Right forelimb (tissue), 1 donor: ENCODE data around the gene FMNL1.
"Not testable (repeated sequence)": the region's sequence is repeated elsewhere in the genome, so short reads cannot be mapped to it uniquely, and the experiment has no call there.

Source experiments
- DNase-seq: peaks from one replicate; pipeline ENCODE4 v3.0.0-alpha.2; 2018

The FMNL1 gene

DNA sequence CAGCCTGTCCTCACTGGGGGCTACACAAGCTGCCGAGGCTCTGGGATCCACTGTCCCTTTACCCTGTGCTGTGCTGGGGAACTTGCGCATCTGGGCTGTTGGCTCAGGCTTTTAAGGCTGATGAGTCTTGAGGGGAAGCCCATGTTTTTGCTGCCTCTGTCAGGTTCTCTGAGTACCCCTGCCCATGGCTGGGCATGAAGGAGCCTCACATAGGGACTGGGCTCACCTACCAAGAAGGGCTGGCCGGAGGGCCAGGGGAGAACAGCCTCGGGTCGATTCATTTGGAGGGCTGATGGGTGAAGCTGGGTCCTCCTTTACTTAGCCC is 14.6 kb downstream of the FMNL1 start:
- DNase-seq: no peak

DNA sequence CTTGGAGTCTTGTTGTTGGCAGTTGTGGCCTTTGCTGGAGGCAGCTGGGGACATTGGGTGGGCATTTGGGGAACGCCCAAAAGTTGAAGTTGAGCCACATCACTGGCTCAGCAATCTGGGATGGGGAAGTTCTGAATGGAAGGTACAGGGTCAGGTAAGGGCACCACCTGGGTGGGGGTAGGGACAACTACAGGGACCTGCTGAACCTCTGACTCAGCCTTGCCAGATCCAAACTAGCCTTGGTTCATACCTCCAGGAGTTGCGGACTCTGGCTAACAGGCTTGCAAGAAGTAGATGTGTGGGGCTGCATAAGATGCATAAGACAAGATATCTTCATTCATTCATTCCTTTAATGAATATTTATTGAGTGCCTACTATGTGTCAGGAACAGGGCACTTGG is 16.0 kb downstream of the FMNL1 start:
- DNase-seq: no peak

DNA sequence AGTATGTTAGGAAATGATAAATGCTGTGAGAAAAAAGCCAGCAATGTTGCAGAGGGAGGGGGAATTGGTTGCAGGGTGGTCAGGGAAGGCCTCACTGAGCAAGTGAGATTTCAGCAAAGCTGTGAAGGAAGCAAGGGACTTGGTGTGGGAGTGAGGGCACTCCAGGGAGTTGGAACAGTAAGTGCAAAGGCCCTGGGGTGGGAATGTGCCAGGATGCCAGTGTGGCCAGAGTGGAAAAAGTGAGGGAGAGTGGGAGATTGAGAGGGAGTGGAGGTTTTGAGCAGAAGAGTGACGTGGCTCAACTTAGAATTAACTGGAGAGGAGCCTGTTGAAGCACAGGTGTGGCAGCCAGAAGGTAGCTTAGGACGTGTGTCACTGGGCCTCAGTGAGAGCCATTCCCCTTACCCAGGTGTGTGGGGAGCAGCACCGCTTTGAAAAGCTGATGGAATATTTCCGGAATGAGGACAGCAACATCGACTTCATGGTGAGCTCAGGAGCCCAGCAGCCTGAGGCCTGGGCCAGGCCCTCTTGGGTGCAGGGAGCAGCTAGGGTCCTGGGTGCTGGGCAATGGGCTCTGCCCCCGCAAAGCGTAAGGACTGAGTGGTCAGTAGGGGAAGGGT is 16.6 kb downstream of the FMNL1 start:
- no peak for DNase-seq

GRCh38 chr17:45240905-45241327 is 19.2 kb downstream of the FMNL1 start:
- no peak for DNase-seq

- DNase-seq: no peak
These were observed 19.8 kb downstream of the FMNL1 start for GRCh38 chr17:45241328-45242028.

- DNase-seq: no peak
These were observed 20.3 kb downstream of the FMNL1 start for GRCh38 chr17:45242029-45242414.

GRCh38 chr17:45243750-45244149 is 22.1 kb downstream of the FMNL1 start:
- DNase-seq: no peak

GRCh38 chr17:45244725-45245656 is 23.3 kb downstream of the FMNL1 start:
- no peak for DNase-seq

DNA sequence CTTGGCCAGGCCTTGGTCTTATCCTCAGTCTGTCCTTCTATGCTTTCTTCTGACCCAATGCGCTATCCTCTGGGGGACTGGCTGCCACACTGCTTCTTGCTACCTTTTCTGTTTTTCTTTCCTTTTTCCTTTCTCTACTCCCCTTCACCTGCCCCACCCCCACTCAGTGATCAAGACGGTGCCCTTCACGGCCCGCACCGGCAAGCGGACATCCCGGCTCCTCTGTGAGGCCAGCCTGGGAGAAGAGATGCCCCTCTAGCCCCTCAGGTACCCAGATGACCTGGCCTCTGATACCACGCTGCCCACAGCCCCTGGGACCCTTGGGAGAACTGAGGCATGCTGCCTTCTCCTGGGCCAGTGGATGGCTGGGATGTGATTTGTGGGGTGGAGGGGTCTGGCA is 24.7 kb downstream of the FMNL1 start:
- DNase-seq: no peak

GRCh38 chr17:45246861-45247428 is 25.3 kb downstream of the FMNL1 start:
- no peak for DNase-seq

GRCh38 chr17:45247429-45248131 is 25.9 kb downstream of the FMNL1 start:
- DNase-seq: peak; percentile 67

DNA sequence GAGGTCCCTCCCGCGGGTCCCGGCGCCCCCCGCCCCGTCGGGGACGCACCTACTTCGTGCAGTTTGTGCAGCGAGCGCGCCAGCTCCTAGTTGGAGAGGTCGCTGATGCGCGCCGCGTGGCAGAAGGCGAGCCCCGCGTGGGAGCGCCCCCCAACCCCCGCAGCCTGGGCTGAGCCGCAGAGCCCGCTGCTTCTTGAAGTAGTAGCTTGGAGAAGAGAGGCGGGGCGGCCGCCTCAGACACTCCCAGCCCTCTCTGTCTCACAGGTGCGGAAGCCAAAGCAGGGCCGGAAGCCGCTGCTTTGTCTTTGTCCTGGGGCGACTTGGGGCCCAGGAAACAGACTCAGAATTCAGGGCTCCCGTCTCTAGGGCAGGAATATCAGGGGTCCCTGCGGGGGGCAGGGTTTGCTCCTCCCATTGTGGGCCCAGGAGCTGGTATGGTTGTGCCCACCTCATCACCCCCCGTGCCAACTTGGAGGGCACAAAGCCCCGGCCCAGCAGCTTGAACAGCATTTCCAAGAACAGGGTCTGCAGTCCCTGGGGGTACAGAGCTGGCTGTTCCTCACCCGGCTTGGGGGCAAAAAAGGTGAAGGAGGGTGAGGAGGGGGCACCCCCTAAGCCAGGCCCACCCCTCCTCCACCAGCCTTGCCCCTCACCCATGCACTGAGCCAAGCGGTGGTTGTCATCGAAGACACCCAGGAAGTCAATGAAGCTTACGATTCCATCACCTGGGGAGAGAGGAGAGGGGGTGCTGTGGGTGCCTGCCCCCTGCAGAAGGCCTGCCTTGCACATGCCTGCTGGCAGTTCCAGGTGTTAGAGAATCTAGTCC is 26.7 kb downstream of the FMNL1 start:
- DNase-seq: no peak

DNA sequence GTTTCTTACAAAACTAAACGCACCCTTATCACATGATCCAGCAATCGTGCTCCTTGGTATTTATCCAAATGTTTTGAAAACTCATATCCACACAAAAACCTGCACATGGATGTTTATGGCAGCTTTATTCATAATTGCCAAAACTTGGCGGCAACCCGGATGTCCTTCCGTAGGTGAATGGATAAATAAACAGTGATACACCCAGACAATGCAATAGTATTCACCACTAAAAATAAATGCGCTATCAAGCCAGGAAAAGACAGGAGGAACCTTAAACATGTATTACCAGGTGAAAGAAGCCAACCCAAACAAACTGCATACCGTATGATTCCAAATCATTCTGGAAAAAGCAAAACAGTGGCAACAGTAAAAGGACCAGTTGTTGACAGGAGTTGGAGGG is 30.2 kb downstream of the FMNL1 start:
- no peak for DNase-seq

DNA sequence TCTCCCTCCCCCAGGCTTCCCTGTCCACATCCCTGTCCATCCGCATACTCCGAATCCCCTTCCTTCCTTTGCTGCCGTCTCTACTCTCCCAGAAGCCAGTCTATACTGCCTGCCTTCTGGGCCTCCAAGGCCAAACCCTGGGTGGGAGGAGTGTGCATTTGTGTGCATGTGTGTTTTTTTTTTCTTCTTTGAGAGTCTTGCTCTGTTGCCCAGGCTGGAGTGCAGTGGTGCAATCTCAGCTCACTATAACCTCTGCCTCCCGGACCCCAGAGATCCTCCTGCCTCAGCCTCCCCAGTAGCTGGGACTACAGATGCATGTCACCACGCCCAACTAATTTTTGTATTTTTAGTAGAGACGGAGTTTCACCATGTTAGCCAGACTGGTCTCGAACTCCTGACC is 31.6 kb downstream of the FMNL1 start:
- DNase-seq: not testable (repeated sequence)

DNA sequence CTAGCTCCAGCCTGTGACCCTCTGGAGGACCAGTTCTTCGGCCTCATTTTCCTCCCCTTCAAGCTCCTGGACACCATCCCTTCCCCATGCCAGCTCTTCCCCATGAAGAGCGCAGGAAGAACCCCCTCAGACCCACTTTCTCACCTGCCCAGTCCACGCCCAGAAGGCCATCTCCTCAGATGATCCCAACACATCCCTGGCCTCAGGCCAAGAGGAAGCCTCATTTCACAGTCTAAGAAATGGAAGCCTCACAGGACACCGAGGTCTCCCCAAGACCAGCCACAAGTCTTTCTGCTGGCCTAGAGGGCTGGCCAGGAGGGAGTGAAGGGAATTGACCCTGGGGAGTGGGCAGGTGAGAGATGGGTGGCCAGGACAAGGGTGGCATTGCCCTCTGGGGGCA is 32.2 kb downstream of the FMNL1 start:
- DNase-seq: no peak

- no peak for DNase-seq
These were observed 33.7 kb downstream of the FMNL1 start for GRCh38 chr17:45255358-45255757.

- no peak for DNase-seq
These were observed 34.7 kb downstream of the FMNL1 start for GRCh38 chr17:45256114-45256966.

- no peak for DNase-seq
These were observed 35.4 kb downstream of the FMNL1 start for GRCh38 chr17:45257115-45257514.

GRCh38 chr17:45258981-45259380 is 37.3 kb downstream of the FMNL1 start:
- DNase-seq: no peak

- no peak for DNase-seq
These were observed 38.6 kb downstream of the FMNL1 start for GRCh38 chr17:45260204-45260783.
